HCT116 (cell line): ENCODE measurements around the gene DCLK3.

Source experiments
- CEBPB ChIP-seq: IDR thresholded peaks from 2 replicates; pipeline ENCODE4 v1.6.1; 2012; ENCODE audit warnings: low read depth
- CTCF ChIP-seq, 3 experiments: fragments of 200-600 bp in 1 of 3; sonication (generic) in 1 of 3; IDR thresholded peaks in 2 of 3; conservative IDR thresholded peaks in 1 of 3; 2 replicates each; pipeline ENCODE4 v1.5.1; 2012 to 2017; ENCODE audit warnings: low read depth in 2 of 3, low read length in 2 of 3, antibody characterized with exemption in 1 of 3, borderline replicate concordance in 1 of 3, control low read depth in 1 of 3, mild to moderate bottlenecking in 1 of 3, mixed read lengths in 1 of 3, mixed run types in 1 of 3, moderate library complexity in 1 of 3; ENCODE audit not compliant: insufficient read depth in 1 of 3
- EGR1 ChIP-seq: IDR thresholded peaks from 2 replicates; pipeline ENCODE4 v1.6.1; 2012; ENCODE audit warnings: low read depth
- EZH2 ChIP-seq: fragments of 200-600 bp; sonication (generic); IDR thresholded peaks from 2 replicates; pipeline ENCODE4 v1.6.1; 2017; ENCODE audit warnings: antibody characterized with exemption, mixed run types
- JUND ChIP-seq: IDR thresholded peaks from 2 replicates; pipeline ENCODE4 v1.6.1; 2012
- POLR2A ChIP-seq: IDR thresholded peaks from 2 replicates; pipeline ENCODE4 v1.7.0; 2011; ENCODE audit warnings: borderline replicate concordance; ENCODE audit not compliant: insufficient read depth, insufficient read length; ENCODE audit errors: extremely low read depth
- POLR2AphosphoS5 ChIP-seq: IDR thresholded peaks from 2 replicates; pipeline ENCODE4 v1.6.1; 2011; ENCODE audit warnings: mild to moderate bottlenecking, low read depth, low read length, moderate library complexity
- YY1 ChIP-seq: IDR thresholded peaks from 2 replicates; pipeline ENCODE4 v1.6.1; 2011; ENCODE audit warnings: low read length, low read depth, moderate library complexity, mild to moderate bottlenecking; ENCODE audit not compliant: insufficient replicate concordance; ENCODE audit errors: extremely low read depth
- TF ChIP-seq, protein P1 (sequence below): IDR thresholded peaks from 2 replicates; pipeline ENCODE4 v1.6.1; 2012

GRCh38 chr3:36666166-36666565, 98.2 kb downstream of the DCLK3 start:
- TF ChIP-seq CTCF (IDR thresholded peaks at IDR 0.05 in 2 of 3, conservative IDR thresholded peaks at IDR 0.05 in 1 of 3; ENCODE audit: borderline replicate concordance in 1 of 3, insufficient read depth in 1 of 3, low read depth in 2 of 3, low read length in 2 of 3), result no peak
- TF ChIP-seq YY1, result no peak
- no peak for TF ChIP-seq CEBPB
- TF ChIP-seq, protein P1, sequence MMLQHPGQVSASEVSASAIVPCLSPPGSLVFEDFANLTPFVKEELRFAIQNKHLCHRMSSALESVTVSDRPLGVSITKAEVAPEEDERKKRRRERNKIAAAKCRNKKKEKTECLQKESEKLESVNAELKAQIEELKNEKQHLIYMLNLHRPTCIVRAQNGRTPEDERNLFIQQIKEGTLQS, result no peak
- no peak for TF ChIP-seq POLR2AphosphoS5
- no peak for TF ChIP-seq POLR2A
- no peak for TF ChIP-seq JUND
- no peak for TF ChIP-seq EZH2
- no peak for TF ChIP-seq EGR1
